Panc1 (cell line): ENCODE measurements around the gene ZCCHC14. TPM values are rescaled to one million over a fixed set of nuclear protein-coding genes. Genes with fewer than 3 reads are reported as not detected.

Experiments
- ATAC-seq: fragments of 200-7000 bp; cut with Tn5 transposase; 2 replicates; pipeline ENCODE4 v1.9.1; 2020; ENCODE audit warnings: mild to moderate bottlenecking, moderate library complexity
- BruUV-seq: library from RNA; stranded (reverse); fragments of 400-500 nt; replicated peaks from 2 replicates; lab custom pipeline; 2021; lab: Mats Ljungman, UMichigan
- CTCF ChIA-PET: fragments of 300-600 bp; sonication (Branson Sonifier 250); formaldehyde crosslinking; loops from one replicate; lab custom pipeline; 2022; ENCODE audit warnings: antibody characterized with exemption; lab: Charles Lee
- POLR2A ChIA-PET: fragments of 300-600 bp; sonication (Branson Sonifier 250); formaldehyde crosslinking; loops from one replicate; lab custom pipeline; 2022; ENCODE audit warnings: antibody characterized with exemption; lab: Charles Lee
- DNase-seq: peaks from one replicate; pipeline ENCODE4 v3.0.0-alpha.2; 2010; ENCODE audit warnings: low read depth, low spot score
- H3K27ac ChIP-seq: 2 replicates; pipeline ENCODE4 v1.5.1; 2011; ENCODE audit warnings: mild to moderate bottlenecking, low read length, inconsistent platforms
- H3K27me3 ChIP-seq: fragments of 200-500 bp; sonication (Bioruptor generic); 2 replicates; pipeline ENCODE4 v1.6.0; 2014; ENCODE audit warnings: low read length, inconsistent platforms; ENCODE audit not compliant: control insufficient read depth, insufficient read depth
- H3K36me3 ChIP-seq: fragments of 200-500 bp; sonication (Bioruptor generic); 2 replicates; pipeline ENCODE4 v1.5.1; 2014; ENCODE audit warnings: inconsistent platforms, mild to moderate bottlenecking, low read length, moderate library complexity; ENCODE audit not compliant: control insufficient read depth, insufficient read depth
- H3K4me1 ChIP-seq: 2 replicates; pipeline ENCODE4 v1.5.1; 2011; ENCODE audit warnings: inconsistent platforms, mild to moderate bottlenecking, low read length, moderate library complexity; ENCODE audit not compliant: control insufficient read depth, insufficient read depth
- H3K4me3 ChIP-seq, 2 experiments: 2 replicates each; pipeline ENCODE4 v1.5.1; 2011 to 2012; ENCODE audit warnings: low read depth in 2 of 2, low read length in 2 of 2, mild to moderate bottlenecking in 2 of 2, inconsistent platforms in 1 of 2, moderate library complexity in 1 of 2
- H3K9me3 ChIP-seq: fragments of 200-500 bp; sonication (Bioruptor generic); 2 replicates; pipeline ENCODE4 v1.5.1; 2014; ENCODE audit warnings: low read depth, mild to moderate bottlenecking, inconsistent platforms, low read length, moderate library complexity; ENCODE audit not compliant: control insufficient read depth, insufficient read depth
- CTCF ChIP-seq: fragments of 450-650 bp; IDR thresholded peaks from 2 replicates; pipeline ENCODE4 v1.5.1; 2017; ENCODE audit warnings: mild to moderate bottlenecking
- POLR2AphosphoS5 ChIP-seq: IDR thresholded peaks from 2 replicates; pipeline ENCODE4 v1.6.1; 2012; ENCODE audit warnings: mild to moderate bottlenecking, low read depth, low read length, moderate library complexity
- REST ChIP-seq, 2 experiments: IDR thresholded peaks; 2 replicates each; pipeline ENCODE4 v1.6.1; 2011 to 2012; ENCODE audit warnings: low read depth in 2 of 2, control low read depth in 1 of 2, low read length in 1 of 2, mild to moderate bottlenecking in 1 of 2, moderate library complexity in 1 of 2; ENCODE audit not compliant: insufficient read depth in 1 of 2
- SIN3A ChIP-seq: IDR thresholded peaks from 2 replicates; pipeline ENCODE4 v1.6.1; 2012; ENCODE audit warnings: low read depth, mild to moderate bottlenecking, low read length, moderate library complexity, borderline replicate concordance; ENCODE audit not compliant: insufficient read depth
- TCF7L2 ChIP-seq: IDR thresholded peaks from 2 replicates; pipeline ENCODE4 v1.6.1; 2011; ENCODE audit warnings: mild to moderate bottlenecking, low read depth, low read length, inconsistent platforms
- in situ Hi-C: cut with HindIII; loops from 2 replicates; pipeline ENCODE4 v1.10.0; 2016; ENCODE audit warnings: low sequenced_read_pairs, low pct_unique_long_range_greater_than_20kb
- intact Hi-C: fragments of 100-400 bp; cut with micrococcal nuclease; formaldehyde crosslinking; loops from one replicate; pipeline ENCODE4 v1.10.0; 2022; ENCODE audit not compliant: unreplicated experiment
- total RNA-seq: library from RNA; stranded (reverse); gene quantifications from one replicate; pipeline ENCODE4 v1.2.1, GENCODE V29; 2021; ENCODE audit not compliant: unreplicated experiment

Gene ZCCHC14
- total RNA-seq, 1 experiment from 2014 or later = 35.0 TPM

- ATAC-seq = no peak
Measured at GRCh38 chr16:87451563-87452210, 41.1 kb downstream of the ZCCHC14 start.

GRCh38 chr16:87448866-87449265 is 44.0 kb downstream of the ZCCHC14 start:
- Histone ChIP-seq H3K27ac (no peak overlapping the region), H3K4me3 (no peak overlapping the region), H3K4me1 (no peaks in the 10 kb centered on the region), H3K27me3 (no peaks in the 10 kb centered on the region), H3K36me3 (peaks cover 7% of the 10 kb centered on the region), H3K9me3 (no peaks in the 10 kb centered on the region)
- DNase-seq (no peak), ATAC-seq (no peak)
- intact Hi-C loops (no loop called here), in situ Hi-C loops (no loop called here)
- ChIA-PET CTCF (no interaction called here), POLR2A (no interaction called here)
- TF ChIP-seq POLR2AphosphoS5 (no peak), SIN3A (no peak), CTCF (no peak), REST (IDR thresholded peaks at IDR 0.05; ENCODE audit: insufficient read depth in 1 of 2, low read depth in 2 of 2, low read length in 1 of 2) (no peak), TCF7L2 (no peak)
- BruUV-seq = no TSS peak

More at GRCh38 chr16:87451563-87452210, 41.1 kb downstream of the ZCCHC14 start:
- Histone ChIP-seq H3K27me3 (no peaks in the 10 kb centered on the region), H3K9me3 (no peaks in the 10 kb centered on the region), H3K4me3 (no peak overlapping the region), H3K4me1 (no peaks in the 10 kb centered on the region), H3K36me3 (peaks cover 7% of the 10 kb centered on the region), H3K27ac (no peak overlapping the region)
- in situ Hi-C loops (no loop called here), intact Hi-C loops (no loop called here)
- BruUV-seq = no TSS peak
- ChIA-PET POLR2A (no interaction called here), CTCF (no interaction called here)
- no peak for TF ChIP-seq TCF7L2
- TF ChIP-seq SIN3A = no peak
- TF ChIP-seq REST (IDR thresholded peaks at IDR 0.05; ENCODE audit: insufficient read depth in 1 of 2, low read depth in 2 of 2, low read length in 1 of 2) = no peak
- TF ChIP-seq CTCF = no peak
- no peak for TF ChIP-seq POLR2AphosphoS5
- DNase-seq = no peak
